GM21423 (cell line): ENCODE results near the gene ZNF543.

Source experiments
- ATAC-seq: cut with Tn5 transposase; IDR thresholded peaks from one replicate; pipeline ENCODE4 v1.9.1; 2021; ENCODE audit warnings: mild to moderate bottlenecking, moderate library complexity; ENCODE audit not compliant: unreplicated experiment

The ZNF543 gene

GRCh38 chr19:57377498-57378146 lies 57.4 kb downstream of the ZNF543 start:
- no peak for ATAC-seq
